Muscle of leg (tissue), 11 donors: Measurements from ENCODE around the gene TEX26. TPM values are rescaled to one million over a fixed set of nuclear protein-coding genes. Genes with fewer than 3 reads are reported as not detected.
"Not testable (repeated sequence)": the region's sequence is repeated elsewhere in the genome, so short reads cannot be mapped to it uniquely, and the experiment has no call there.

Experiments
- DNase-seq: peaks from one replicate; pipeline ENCODE4 v3.0.0; 2013
- H3K27ac ChIP-seq: one replicate; pipeline ENCODE4 v1.5.1; 2013; ENCODE audit warnings: mild to moderate bottlenecking, low read length, control low read depth
- H3K27me3 ChIP-seq: one replicate; pipeline ENCODE4 v1.6.1; 2013; ENCODE audit warnings: low read length; ENCODE audit not compliant: control insufficient read depth, insufficient read depth
- H3K36me3 ChIP-seq: one replicate; pipeline ENCODE4 v1.6.1; 2013; ENCODE audit warnings: low read length; ENCODE audit not compliant: control insufficient read depth, insufficient read depth
- H3K4me1 ChIP-seq: one replicate; pipeline ENCODE4 v1.6.1; 2013; ENCODE audit warnings: low read length; ENCODE audit not compliant: control insufficient read depth, insufficient read depth
- H3K4me3 ChIP-seq: one replicate; pipeline ENCODE4 v1.5.1; 2013; ENCODE audit warnings: low read length, control low read depth
- H3K9me3 ChIP-seq: replicated peaks from 2 replicates; pipeline ENCODE4 v1.6.1; 2013; ENCODE audit warnings: low read depth, low read length; ENCODE audit not compliant: control insufficient read depth
- WGBS: methylation state at CpG from one replicate; pipeline ENCODE4 v1.1.5; 2013; ENCODE audit warnings: missing lambda C conversion rate; ENCODE audit not compliant: insufficient coverage; 5-methylcytosine and 5-hydroxymethylcytosine counted together
- polyA plus RNA-seq, 8 donors: library from polyadenylated mRNA; unstranded; fragments of 120-200 nt; gene quantifications; one replicate each; pipeline versions ENCODE4 v1.2.1 to v1.2.3, GENCODE V29; 2013; ENCODE audit warnings: inconsistent platforms in 1 of 8, low replicate concordance in 1 of 8; ENCODE audit not compliant: insufficient read length in 8 of 8, insufficient read depth in 1 of 8
- total RNA-seq: library from RNA; stranded (reverse); fragments of 120-200 nt; gene quantifications from one replicate; pipeline ENCODE4 v1.2.4, GENCODE V29; 2013

The TEX26 gene
- total and polyA plus RNA-seq, 9 donors = 0.09 to 0.34 (median 0.29) TPM; not detected in 2

- H3K27me3 ChIP-seq = no peaks in the 10 kb centered on the region
- DNase-seq = no peak
- no peaks in the 10 kb centered on the region for H3K9me3 ChIP-seq
- WGBS = 100% methylated on average over 1 of the region's 6 CpGs
- peaks cover 6% of the 10 kb centered on the region for H3K4me1 ChIP-seq
- no peak overlapping the region for H3K4me3 ChIP-seq
- no peaks in the 10 kb centered on the region for H3K36me3 ChIP-seq
- no peak overlapping the region for H3K27ac ChIP-seq
Observed at GRCh38 chr13:30918662-30919405, 13.6 kb upstream of the TEX26 start.

GRCh38 chr13:30920162-30920909 lies 12.1 kb upstream of the TEX26 start:
- H3K9me3 ChIP-seq = no peaks in the 10 kb centered on the region
- peaks cover 6% of the 10 kb centered on the region for H3K4me1 ChIP-seq
- no peaks in the 10 kb centered on the region for H3K36me3 ChIP-seq
- 79% methylated on average over 2 of the region's 5 CpGs for WGBS
- no peaks in the 10 kb centered on the region for H3K27me3 ChIP-seq
- H3K4me3 ChIP-seq = no peak overlapping the region
- H3K27ac ChIP-seq = no peak overlapping the region
- no peak for DNase-seq

DNA sequence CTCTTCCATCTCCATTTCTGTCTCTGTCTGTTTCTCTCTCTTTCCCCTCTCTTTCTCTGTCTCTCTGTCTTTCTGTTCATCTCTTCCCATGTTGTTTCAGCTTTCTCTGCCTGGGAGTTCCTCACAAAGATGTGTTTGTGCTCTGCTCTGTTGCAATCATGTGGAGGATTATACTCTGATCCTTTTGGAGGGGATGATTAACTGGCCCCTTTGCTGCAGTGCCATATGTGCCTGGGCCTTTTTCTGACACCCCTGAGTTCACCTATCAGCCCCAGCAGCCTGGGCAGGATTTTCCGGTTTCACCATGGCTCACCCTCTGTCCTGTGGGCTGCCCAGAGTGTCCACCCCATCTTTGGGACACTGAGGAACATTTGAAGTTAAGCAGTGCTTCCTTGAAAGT lies 9.0 kb upstream of the TEX26 start:
- H3K9me3 ChIP-seq = no peaks in the 10 kb centered on the region
- 100% methylated on average over 1 of the region's 1 CpG for WGBS
- no peak overlapping the region for H3K4me3 ChIP-seq
- no peaks in the 10 kb centered on the region for H3K4me1 ChIP-seq
- no peak for DNase-seq
- H3K27me3 ChIP-seq = no peaks in the 10 kb centered on the region
- no peaks in the 10 kb centered on the region for H3K36me3 ChIP-seq
- H3K27ac ChIP-seq = no peak overlapping the region

DNA sequence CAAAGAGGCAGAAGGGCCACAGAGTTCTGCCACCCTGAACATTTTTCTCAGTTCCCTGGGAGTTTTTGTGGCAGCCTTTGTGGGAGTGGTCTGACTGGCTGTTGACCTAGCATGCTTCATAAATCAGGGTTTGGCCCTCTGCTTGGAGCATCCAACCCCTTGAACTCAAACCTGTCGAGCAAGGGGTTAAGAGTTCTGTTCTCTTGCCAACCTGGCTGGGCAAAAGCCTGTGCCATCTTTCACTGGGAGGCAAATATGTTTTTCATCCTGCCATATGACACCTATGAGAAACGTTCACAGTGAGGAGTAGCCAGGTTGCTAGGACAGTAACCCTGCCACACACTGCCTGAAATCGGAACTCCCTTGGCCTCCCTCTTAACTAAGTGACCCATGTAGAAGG lies 7.7 kb upstream of the TEX26 start:
- no peaks in the 10 kb centered on the region for H3K27me3 ChIP-seq
- H3K9me3 ChIP-seq = no peaks in the 10 kb centered on the region
- no peak overlapping the region for H3K4me3 ChIP-seq
- H3K27ac ChIP-seq = no peak overlapping the region
- 67% methylated on average over 1 of the region's 3 CpGs for WGBS
- H3K4me1 ChIP-seq = no peaks in the 10 kb centered on the region
- H3K36me3 ChIP-seq = no peaks in the 10 kb centered on the region
- no peak for DNase-seq

DNA sequence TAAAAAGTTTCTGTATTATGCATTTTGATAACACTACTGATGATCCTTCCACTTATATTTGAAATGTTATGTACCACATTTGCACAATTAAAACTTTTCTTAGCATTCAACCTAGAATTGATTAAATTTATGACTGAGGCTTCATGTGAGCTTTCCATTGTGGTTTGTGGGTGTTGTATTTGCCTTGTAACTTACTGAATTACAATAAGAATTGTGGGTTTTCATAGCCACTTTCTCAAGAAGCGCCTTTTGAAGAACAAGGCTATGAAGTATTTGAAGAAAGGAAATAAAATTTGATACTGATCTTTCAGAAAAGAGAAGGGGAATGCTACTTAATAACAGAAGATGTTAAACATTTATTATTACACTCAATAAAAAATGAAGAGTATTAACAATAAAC lies 7.0 kb upstream of the TEX26 start:
- no CpG with 5 or more reads among the region's 1 CpG for WGBS
- H3K27me3 ChIP-seq = no peaks in the 10 kb centered on the region
- H3K9me3 ChIP-seq = no peaks in the 10 kb centered on the region
- H3K4me1 ChIP-seq = no peaks in the 10 kb centered on the region
- H3K27ac ChIP-seq = no peak overlapping the region
- H3K4me3 ChIP-seq = no peak overlapping the region
- no peaks in the 10 kb centered on the region for H3K36me3 ChIP-seq
- DNase-seq = no peak

DNA sequence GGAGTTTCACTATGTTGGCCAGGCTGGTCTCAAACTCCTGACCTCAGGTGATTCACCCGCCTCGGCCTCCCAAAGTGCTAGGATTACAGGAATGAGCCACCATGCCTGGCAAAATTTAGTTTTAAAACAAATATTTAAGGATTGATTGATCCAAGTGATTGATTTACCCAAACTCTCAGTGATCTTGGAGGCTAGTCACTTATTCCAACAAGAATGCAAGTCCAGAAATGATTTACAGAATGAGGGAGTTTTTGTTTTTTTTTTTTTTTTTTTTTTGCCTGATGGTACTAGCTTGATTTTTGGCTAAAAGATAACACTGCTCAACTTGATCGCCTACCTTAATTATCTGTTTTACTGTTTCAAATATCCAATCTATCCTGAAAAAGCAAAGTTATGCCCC lies 5.7 kb upstream of the TEX26 start:
- no peak for DNase-seq
- Histone ChIP-seq H3K4me3 (no peak overlapping the region), H3K4me1 (no peaks in the 10 kb centered on the region), H3K27ac (no peak overlapping the region), H3K27me3 (no peaks in the 10 kb centered on the region), H3K9me3 (no peaks in the 10 kb centered on the region), H3K36me3 (no peaks in the 10 kb centered on the region)
- no CpG with 5 or more reads among the region's 3 CpGs for WGBS

DNA sequence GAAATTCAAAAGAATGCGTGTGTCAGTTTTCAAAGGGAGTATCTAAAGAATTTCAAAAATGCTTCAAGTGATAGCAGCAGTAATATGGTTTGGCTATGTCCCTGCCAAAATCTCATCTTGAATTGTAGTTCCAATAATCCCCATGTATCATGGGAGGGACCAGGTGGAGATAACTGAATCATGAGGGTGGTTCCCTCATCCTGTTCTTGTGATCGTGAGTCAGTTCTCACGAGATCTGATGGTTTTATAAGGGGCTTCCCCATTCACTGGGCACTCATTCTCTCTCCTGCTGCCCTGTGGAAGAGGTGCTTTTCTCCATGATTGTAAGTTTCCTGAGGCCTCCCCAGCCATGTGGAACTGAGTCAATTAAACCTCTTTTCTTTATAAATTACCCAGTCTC lies 5.3 kb upstream of the TEX26 start:
- WGBS = no CpG with 5 or more reads among the region's 3 CpGs
- not testable (repeated sequence) for H3K27ac ChIP-seq

DNA sequence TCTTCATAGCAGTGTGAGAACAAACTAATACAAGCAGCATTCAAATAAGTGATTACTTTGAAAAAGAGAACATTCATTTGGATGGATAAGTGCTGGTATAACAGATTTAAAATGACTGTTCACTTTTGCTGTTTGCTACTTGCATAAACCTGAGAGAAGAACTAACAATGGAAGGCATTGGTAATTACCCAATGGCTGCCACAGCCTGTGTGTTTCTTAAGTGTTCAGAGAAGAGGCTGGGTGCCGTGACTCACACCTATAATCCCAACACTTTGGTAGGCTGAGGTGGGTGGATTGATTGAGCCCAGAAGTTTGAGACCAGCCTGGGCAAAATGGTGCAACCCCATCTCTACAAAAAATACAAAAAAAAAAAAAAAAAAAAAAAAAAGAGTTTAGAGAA lies 4.9 kb upstream of the TEX26 start:
- peaks cover 3% of the 10 kb centered on the region for H3K27me3 ChIP-seq
- no peaks in the 10 kb centered on the region for H3K36me3 ChIP-seq
- WGBS = no CpG with 5 or more reads among the region's 1 CpG

More for the DNA sequence above, 5.3 kb upstream of the TEX26 start:
- H3K4me3 ChIP-seq, DNase-seq, H3K4me1 ChIP-seq, H3K9me3 ChIP-seq, H3K27me3 ChIP-seq, H3K36me3 ChIP-seq: not testable (repeated sequence)

DNA sequence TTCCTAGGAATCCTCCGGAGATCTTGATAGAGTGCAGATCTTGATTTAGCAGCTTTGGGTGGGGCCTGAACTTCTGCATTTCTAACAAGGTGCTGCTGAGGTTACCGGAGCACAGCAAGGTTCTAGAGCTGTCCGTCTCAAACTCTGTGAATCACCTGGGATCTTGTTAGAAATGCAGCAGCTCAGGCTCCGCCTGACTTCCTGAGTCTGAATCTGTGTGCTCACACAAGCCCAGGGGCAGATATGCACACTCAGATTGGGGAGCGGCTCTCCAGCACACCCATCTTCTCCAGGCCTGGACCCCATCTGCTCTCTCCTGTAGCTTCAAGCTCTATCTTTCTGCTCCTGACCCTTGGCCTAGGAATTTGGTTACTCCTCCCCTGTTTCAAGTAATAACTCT lies 3.5 kb upstream of the TEX26 start:
- H3K9me3 ChIP-seq = no peaks in the 10 kb centered on the region
- no peak overlapping the region for H3K4me3 ChIP-seq
- no peak for DNase-seq
- no peaks in the 10 kb centered on the region for H3K36me3 ChIP-seq
- peaks cover 11% of the 10 kb centered on the region for H3K4me1 ChIP-seq
- peaks cover 4% of the 10 kb centered on the region for H3K27me3 ChIP-seq
- no peak overlapping the region for H3K27ac ChIP-seq
- WGBS = 81% methylated on average over 5 of the region's 5 CpGs

More for the DNA sequence above, 4.9 kb upstream of the TEX26 start:
- Histone ChIP-seq H3K4me1 (peaks cover 4% of the 10 kb centered on the region), H3K27ac (no peak overlapping the region), H3K4me3 (no peak overlapping the region), H3K9me3 (no peaks in the 10 kb centered on the region)
- DNase-seq = no peak

GRCh38 chr13:30933354-30933670 lies 856 bp downstream of the TEX26 start:
- H3K36me3 ChIP-seq = no peaks in the 10 kb centered on the region
- 33% methylated on average over 2 of the region's 3 CpGs for WGBS
- no peaks in the 10 kb centered on the region for H3K9me3 ChIP-seq
- peaks cover 11% of the 10 kb centered on the region for H3K4me1 ChIP-seq
- no peak for DNase-seq
- H3K27me3 ChIP-seq = peaks cover 4% of the 10 kb centered on the region
- H3K27ac ChIP-seq = no peak overlapping the region
- no peak overlapping the region for H3K4me3 ChIP-seq
